ENCODE results near the gene TSPAN12.

Gene TSPAN12

DNA sequence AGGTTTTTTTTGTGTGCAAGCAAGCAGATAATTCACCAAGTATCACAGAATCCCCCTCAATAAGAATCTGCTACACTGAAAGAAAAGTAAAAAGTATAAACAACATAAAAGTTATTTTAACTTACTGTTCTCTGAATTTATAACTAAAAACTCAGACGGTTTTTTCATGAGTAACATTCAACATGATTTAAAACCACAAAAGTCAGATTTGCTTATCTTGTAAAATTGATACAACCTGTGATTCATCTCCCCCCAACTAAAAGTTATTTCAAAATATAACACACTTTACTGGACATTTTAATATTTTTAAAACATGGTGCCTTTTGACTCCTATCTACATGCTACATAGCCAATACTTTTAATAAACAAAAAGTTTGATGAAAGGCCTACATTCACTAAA, 32.8 kb downstream of the TSPAN12 start:
- TF ChIP-seq, protein P1, sequence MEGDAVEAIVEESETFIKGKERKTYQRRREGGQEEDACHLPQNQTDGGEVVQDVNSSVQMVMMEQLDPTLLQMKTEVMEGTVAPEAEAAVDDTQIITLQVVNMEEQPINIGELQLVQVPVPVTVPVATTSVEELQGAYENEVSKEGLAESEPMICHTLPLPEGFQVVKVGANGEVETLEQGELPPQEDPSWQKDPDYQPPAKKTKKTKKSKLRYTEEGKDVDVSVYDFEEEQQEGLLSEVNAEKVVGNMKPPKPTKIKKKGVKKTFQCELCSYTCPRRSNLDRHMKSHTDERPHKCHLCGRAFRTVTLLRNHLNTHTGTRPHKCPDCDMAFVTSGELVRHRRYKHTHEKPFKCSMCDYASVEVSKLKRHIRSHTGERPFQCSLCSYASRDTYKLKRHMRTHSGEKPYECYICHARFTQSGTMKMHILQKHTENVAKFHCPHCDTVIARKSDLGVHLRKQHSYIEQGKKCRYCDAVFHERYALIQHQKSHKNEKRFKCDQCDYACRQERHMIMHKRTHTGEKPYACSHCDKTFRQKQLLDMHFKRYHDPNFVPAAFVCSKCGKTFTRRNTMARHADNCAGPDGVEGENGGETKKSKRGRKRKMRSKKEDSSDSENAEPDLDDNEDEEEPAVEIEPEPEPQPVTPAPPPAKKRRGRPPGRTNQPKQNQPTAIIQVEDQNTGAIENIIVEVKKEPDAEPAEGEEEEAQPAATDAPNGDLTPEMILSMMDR (IDR thresholded peaks at IDR 0.05; ENCODE audit: low read depth, low read length): no peak
- no peak overlapping the region for H3K4me3 ChIP-seq (replicated peaks in 1 of 2; ENCODE audit: low read depth in 2 of 2, low read length in 2 of 2)
- no peak for DNase-seq (ENCODE audit: low read depth in 2 of 2)

DNA sequence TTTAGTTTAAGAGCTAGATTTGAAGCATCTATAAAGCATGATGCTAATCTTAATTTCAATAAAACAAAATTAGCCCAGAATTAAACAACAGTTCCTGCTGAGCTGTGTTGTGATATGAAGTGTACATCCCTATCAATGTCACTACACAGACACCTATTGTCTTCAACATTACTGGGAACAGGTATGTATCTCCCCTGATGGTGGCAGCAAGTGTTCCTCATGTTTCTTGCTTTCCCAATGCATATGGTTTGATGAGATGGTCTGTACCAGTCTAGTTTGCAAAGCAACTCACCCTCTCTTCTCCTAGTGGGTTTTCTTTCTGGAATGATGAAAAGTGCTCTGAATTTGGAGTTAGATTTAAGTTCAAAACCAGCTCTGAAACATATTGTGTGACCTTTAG, 38.1 kb downstream of the TSPAN12 start:
- TF ChIP-seq, protein P1 (IDR thresholded peaks at IDR 0.05; ENCODE audit: low read depth, low read length): no peak
- no peak for DNase-seq (ENCODE audit: low read depth in 2 of 2)
- no peak overlapping the region for H3K4me3 ChIP-seq (replicated peaks in 1 of 2; ENCODE audit: low read depth in 2 of 2, low read length in 2 of 2)

DNA sequence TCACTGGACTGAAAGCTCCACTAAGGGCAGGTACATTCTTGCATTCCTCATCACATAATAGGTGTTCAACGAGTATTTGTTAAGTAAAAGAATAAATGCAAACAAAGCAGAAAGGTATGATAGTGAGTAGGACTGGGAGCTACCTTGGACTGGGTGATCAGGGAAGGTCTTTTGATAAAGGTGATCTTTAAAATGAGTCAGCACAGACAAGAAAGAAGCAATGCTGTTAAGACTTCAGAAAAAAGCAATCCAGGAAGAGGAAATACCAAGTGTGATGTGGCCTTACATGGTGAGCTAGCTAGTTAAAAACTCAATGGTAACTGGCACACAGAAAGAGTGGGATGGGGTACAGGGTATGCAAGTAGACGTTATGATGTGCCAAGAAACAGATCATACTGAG, 40.1 kb downstream of the TSPAN12 start:
- H3K4me3 ChIP-seq (replicated peaks in 1 of 2; ENCODE audit: low read depth in 2 of 2, low read length in 2 of 2): no peak overlapping the region
- DNase-seq (ENCODE audit: low read depth in 2 of 2): no peak
- TF ChIP-seq, protein P1 (IDR thresholded peaks at IDR 0.05; ENCODE audit: low read depth, low read length): no peak

DNA sequence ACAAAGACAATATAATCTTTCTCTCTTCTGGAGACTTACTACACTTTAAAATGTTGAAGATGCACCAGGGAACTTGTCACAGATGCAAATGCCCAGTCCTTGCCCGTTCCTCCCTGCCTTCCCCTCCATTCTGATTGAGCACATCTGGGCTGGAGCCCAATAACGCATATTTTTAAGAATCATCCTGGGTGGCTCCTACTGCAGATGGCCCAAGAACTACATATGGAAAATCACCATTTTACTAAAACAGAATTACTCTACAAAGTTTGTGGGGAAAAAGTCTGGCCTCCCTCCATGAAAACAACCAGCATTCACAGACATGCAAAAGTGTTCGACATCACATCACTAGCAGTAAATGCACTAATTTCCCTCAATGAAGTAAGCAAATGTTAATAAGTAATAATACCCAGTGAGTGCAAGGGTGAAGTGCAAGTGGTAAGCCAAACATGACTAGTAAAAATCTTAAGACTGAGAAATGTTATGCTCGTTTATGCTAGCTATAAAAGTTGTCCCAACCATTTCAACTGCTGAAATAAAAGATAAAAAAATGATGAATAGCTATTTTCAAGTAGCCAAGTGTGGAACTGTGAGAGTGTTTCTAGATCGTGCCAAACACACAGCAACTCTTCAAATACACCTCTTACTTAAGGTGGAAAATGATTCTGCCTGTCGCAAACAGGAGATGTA, 43.5 kb downstream of the TSPAN12 start:
- DNase-seq (ENCODE audit: low read depth in 2 of 2): no peak
- TF ChIP-seq, protein P1 (IDR thresholded peaks at IDR 0.05; ENCODE audit: low read depth, low read length): no peak
- no peak overlapping the region for H3K4me3 ChIP-seq (replicated peaks in 1 of 2; ENCODE audit: low read depth in 2 of 2, low read length in 2 of 2)

DNA sequence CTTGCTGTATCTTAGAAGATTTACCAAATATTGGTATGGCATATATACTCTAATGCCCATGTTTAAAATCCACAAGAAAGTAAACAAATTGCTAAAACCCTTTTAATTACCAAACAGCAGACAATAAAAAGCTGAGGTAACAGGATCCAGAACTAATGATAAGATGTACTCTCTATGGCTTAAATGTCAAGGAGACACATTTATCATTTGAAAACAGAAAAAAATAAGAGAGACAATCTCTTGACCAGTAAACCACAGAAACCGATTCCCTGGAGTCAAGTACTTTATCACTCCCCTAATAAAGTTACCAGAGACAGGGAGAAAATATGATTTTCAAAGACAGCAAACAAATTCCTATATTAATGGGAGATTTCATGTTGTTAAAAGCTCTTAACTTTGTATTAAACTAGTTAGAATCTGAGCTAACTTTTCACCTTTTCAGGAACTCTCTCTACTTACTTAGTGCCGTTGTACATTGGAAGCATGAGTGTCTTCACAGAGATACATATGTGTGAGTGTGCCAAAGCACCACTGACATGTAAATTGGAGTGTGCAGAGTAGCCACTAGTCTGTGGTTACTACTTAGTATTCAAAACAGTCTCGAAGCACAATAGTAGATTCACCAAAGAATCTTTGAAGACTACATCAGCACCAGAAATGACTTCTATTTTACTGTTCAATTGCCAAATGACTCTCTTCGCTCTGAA, 44.2 kb downstream of the TSPAN12 start:
- no peak overlapping the region for H3K4me3 ChIP-seq (replicated peaks in 1 of 2; ENCODE audit: low read depth in 2 of 2, low read length in 2 of 2)
- DNase-seq (ENCODE audit: low read depth in 2 of 2): no peak
- TF ChIP-seq, protein P1 (IDR thresholded peaks at IDR 0.05; ENCODE audit: low read depth, low read length): no peak

DNA sequence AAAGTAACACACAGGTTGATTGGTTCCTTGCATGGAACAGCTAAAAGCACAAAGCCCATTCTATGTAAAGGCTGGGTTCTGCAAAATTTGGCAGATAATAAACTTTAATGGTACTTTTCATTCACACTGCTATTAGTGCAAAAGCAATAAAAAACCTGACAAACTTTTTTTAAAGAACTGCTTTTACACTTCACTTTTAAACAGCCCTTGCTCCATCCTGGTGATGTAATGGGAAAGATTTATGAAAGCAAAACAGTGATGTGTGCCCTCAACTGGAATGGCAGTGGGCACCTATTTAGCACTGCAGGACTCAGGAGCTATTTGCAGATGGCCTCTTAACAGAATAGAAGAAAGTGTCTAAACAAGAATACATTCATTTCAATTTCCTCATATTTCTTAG, 44.9 kb downstream of the TSPAN12 start:
- TF ChIP-seq, protein P1 (IDR thresholded peaks at IDR 0.05; ENCODE audit: low read depth, low read length): no peak
- no peak for DNase-seq (ENCODE audit: low read depth in 2 of 2)
- no peak overlapping the region for H3K4me3 ChIP-seq (replicated peaks in 1 of 2; ENCODE audit: low read depth in 2 of 2, low read length in 2 of 2)
